Measurements from ENCODE around the gene ZNF19.
"Not testable (repeated sequence)": the region's sequence is repeated elsewhere in the genome, so short reads cannot be mapped to it uniquely, and the experiment has no call there.

The ZNF19 gene

GRCh38 chr16:71514476-71514875 is 25.4 kb upstream of the ZNF19 start:
- Histone ChIP-seq H3K9ac (ENCODE audit: low read depth in 1 of 2, low read length in 2 of 2) (no peak overlapping the region), H3K4me3 (ENCODE audit: low read length in 2 of 2) (no peak overlapping the region), H3K27ac (ENCODE audit: low read depth in 2 of 2, low read length in 2 of 2) (no peak overlapping the region), H3K36me3 (ENCODE audit: control insufficient read depth in 2 of 2, insufficient read depth in 2 of 2, low read length in 2 of 2) (no peaks in the 10 kb centered on the region), H3K4me1 (ENCODE audit: control insufficient read depth in 2 of 2, insufficient read depth in 2 of 2, low read length in 2 of 2) (peaks cover 3 to 4% of the 10 kb centered on the region in 2 donors), H3K9me3 (ENCODE audit: control insufficient read depth in 2 of 2, low read length in 2 of 2) (no peaks in the 10 kb centered on the region), H3K27me3 (ENCODE audit: control insufficient read depth in 2 of 2, insufficient read depth in 2 of 2, low read length in 2 of 2) (no peaks in the 10 kb centered on the region)

GRCh38 chr16:71513302-71513701 is 24.2 kb upstream of the ZNF19 start:
- no peaks in the 10 kb centered on the region for H3K9me3 ChIP-seq (ENCODE audit: control insufficient read depth in 2 of 2, low read length in 2 of 2)
- no peaks in the 10 kb centered on the region for H3K36me3 ChIP-seq (ENCODE audit: control insufficient read depth in 2 of 2, insufficient read depth in 2 of 2, low read length in 2 of 2)
- no peak overlapping the region for H3K27ac ChIP-seq (ENCODE audit: low read depth in 2 of 2, low read length in 2 of 2)
- peaks cover 3 to 4% of the 10 kb centered on the region in 2 donors for H3K4me1 ChIP-seq (ENCODE audit: control insufficient read depth in 2 of 2, insufficient read depth in 2 of 2, low read length in 2 of 2)
- no peaks in the 10 kb centered on the region for H3K27me3 ChIP-seq (ENCODE audit: control insufficient read depth in 2 of 2, insufficient read depth in 2 of 2, low read length in 2 of 2)
- no peak overlapping the region for H3K9ac ChIP-seq (ENCODE audit: low read depth in 1 of 2, low read length in 2 of 2)
- H3K4me3 ChIP-seq (ENCODE audit: low read length in 2 of 2), result no peak overlapping the region

GRCh38 chr16:71507061-71507460 is 17.9 kb upstream of the ZNF19 start:
- H3K4me1 ChIP-seq (ENCODE audit: control insufficient read depth in 2 of 2, insufficient read depth in 2 of 2, low read length in 2 of 2), result no peaks in the 10 kb centered on the region
- H3K36me3 ChIP-seq (ENCODE audit: control insufficient read depth in 2 of 2, insufficient read depth in 2 of 2, low read length in 2 of 2), result no peaks in the 10 kb centered on the region
- no peak overlapping the region for H3K4me3 ChIP-seq (ENCODE audit: low read length in 2 of 2)
- H3K27me3 ChIP-seq (ENCODE audit: control insufficient read depth in 2 of 2, insufficient read depth in 2 of 2, low read length in 2 of 2), result no peaks in the 10 kb centered on the region
- H3K9me3 ChIP-seq (ENCODE audit: control insufficient read depth in 2 of 2, low read length in 2 of 2), result no peaks in the 10 kb centered on the region
- no peak overlapping the region for H3K9ac ChIP-seq (ENCODE audit: low read depth in 1 of 2, low read length in 2 of 2)
- H3K27ac ChIP-seq (ENCODE audit: low read depth in 2 of 2, low read length in 2 of 2), result no peak overlapping the region

GRCh38 chr16:71504901-71505300 is 15.8 kb upstream of the ZNF19 start:
- Histone ChIP-seq H3K4me1 (ENCODE audit: control insufficient read depth in 2 of 2, insufficient read depth in 2 of 2, low read length in 2 of 2) (no peaks in the 10 kb centered on the region), H3K9ac (ENCODE audit: low read depth in 1 of 2, low read length in 2 of 2) (no peak overlapping the region), H3K9me3 (ENCODE audit: control insufficient read depth in 2 of 2, low read length in 2 of 2) (no peaks in the 10 kb centered on the region), H3K36me3 (ENCODE audit: control insufficient read depth in 2 of 2, insufficient read depth in 2 of 2, low read length in 2 of 2) (no peaks in the 10 kb centered on the region), H3K4me3 (ENCODE audit: low read length in 2 of 2) (no peak overlapping the region), H3K27me3 (ENCODE audit: control insufficient read depth in 2 of 2, insufficient read depth in 2 of 2, low read length in 2 of 2) (no peaks in the 10 kb centered on the region), H3K27ac (ENCODE audit: low read depth in 2 of 2, low read length in 2 of 2) (no peak overlapping the region)

GRCh38 chr16:71504051-71504450 is 14.9 kb upstream of the ZNF19 start:
- not testable (repeated sequence) for H3K4me3 ChIP-seq (ENCODE audit: low read length in 2 of 2); H3K9ac ChIP-seq (ENCODE audit: low read depth in 1 of 2, low read length in 2 of 2); H3K4me1 ChIP-seq (ENCODE audit: control insufficient read depth in 2 of 2, insufficient read depth in 2 of 2, low read length in 2 of 2); H3K27me3 ChIP-seq (ENCODE audit: control insufficient read depth in 2 of 2, insufficient read depth in 2 of 2, low read length in 2 of 2); H3K36me3 ChIP-seq (ENCODE audit: control insufficient read depth in 2 of 2, insufficient read depth in 2 of 2, low read length in 2 of 2); H3K9me3 ChIP-seq (ENCODE audit: control insufficient read depth in 2 of 2, low read length in 2 of 2); H3K27ac ChIP-seq (ENCODE audit: low read depth in 2 of 2, low read length in 2 of 2)

DNA sequence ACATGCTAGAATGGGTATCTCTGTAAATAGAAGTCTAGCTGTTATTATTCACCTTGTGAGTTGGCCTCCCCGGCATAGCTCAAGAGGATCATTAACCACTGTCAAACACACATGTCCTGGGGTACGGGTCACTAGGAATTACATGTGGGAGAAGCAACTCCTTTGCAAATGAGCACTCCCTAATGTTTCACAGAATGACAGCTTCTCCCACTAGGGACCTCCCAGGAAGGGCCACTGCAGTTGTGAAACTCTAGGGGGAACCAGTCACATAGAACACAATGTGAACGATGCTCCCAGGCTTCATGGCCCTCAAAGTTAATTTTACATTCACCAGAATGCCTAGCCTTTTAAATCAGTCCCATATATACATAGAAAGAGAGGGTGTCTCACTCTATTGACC is 12.4 kb upstream of the ZNF19 start:
- H3K9ac ChIP-seq (ENCODE audit: low read depth in 1 of 2, low read length in 2 of 2), result no peak overlapping the region
- no peaks in the 10 kb centered on the region for H3K9me3 ChIP-seq (ENCODE audit: control insufficient read depth in 2 of 2, low read length in 2 of 2)
- no peaks in the 10 kb centered on the region for H3K36me3 ChIP-seq (ENCODE audit: control insufficient read depth in 2 of 2, insufficient read depth in 2 of 2, low read length in 2 of 2)
- H3K27ac ChIP-seq (ENCODE audit: low read depth in 2 of 2, low read length in 2 of 2), result no peak overlapping the region
- no peaks in the 10 kb centered on the region for H3K27me3 ChIP-seq (ENCODE audit: control insufficient read depth in 2 of 2, insufficient read depth in 2 of 2, low read length in 2 of 2)
- H3K4me3 ChIP-seq (ENCODE audit: low read length in 2 of 2), result no peak overlapping the region
- no peaks in the 10 kb centered on the region for H3K4me1 ChIP-seq (ENCODE audit: control insufficient read depth in 2 of 2, insufficient read depth in 2 of 2, low read length in 2 of 2)

DNA sequence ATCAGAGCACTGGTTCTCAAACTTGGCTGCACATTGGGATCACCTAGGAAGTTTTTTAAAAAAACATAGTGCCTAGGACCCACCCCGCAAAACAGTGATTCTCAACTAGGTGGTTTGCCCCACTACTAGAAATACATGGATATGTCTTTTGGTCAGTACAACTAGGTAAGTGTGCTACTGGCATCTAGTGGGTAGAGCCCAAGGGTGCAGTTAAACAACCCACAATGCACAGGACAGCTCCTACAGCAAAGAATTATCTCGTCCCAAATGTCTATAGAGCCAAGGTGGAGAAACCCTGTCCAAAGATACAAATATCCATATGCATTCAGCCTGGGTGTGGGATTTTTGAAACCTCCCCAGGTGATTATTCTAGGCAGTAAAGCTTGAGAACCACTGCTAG is 11.8 kb upstream of the ZNF19 start:
- Histone ChIP-seq H3K9ac (ENCODE audit: low read depth in 1 of 2, low read length in 2 of 2) (no peak overlapping the region), H3K9me3 (ENCODE audit: control insufficient read depth in 2 of 2, low read length in 2 of 2) (no peaks in the 10 kb centered on the region), H3K4me3 (ENCODE audit: low read length in 2 of 2) (no peak overlapping the region), H3K36me3 (ENCODE audit: control insufficient read depth in 2 of 2, insufficient read depth in 2 of 2, low read length in 2 of 2) (no peaks in the 10 kb centered on the region), H3K27me3 (ENCODE audit: control insufficient read depth in 2 of 2, insufficient read depth in 2 of 2, low read length in 2 of 2) (no peaks in the 10 kb centered on the region), H3K4me1 (ENCODE audit: control insufficient read depth in 2 of 2, insufficient read depth in 2 of 2, low read length in 2 of 2) (no peaks in the 10 kb centered on the region), H3K27ac (ENCODE audit: low read depth in 2 of 2, low read length in 2 of 2) (no peak overlapping the region)

- no peak overlapping the region for H3K9ac ChIP-seq (ENCODE audit: low read depth in 1 of 2, low read length in 2 of 2)
- no peaks in the 10 kb centered on the region for H3K36me3 ChIP-seq (ENCODE audit: control insufficient read depth in 2 of 2, insufficient read depth in 2 of 2, low read length in 2 of 2)
- H3K27me3 ChIP-seq (ENCODE audit: control insufficient read depth in 2 of 2, insufficient read depth in 2 of 2, low read length in 2 of 2), result no peaks in the 10 kb centered on the region
- H3K9me3 ChIP-seq (ENCODE audit: control insufficient read depth in 2 of 2, low read length in 2 of 2), result no peaks in the 10 kb centered on the region
- H3K27ac ChIP-seq (ENCODE audit: low read depth in 2 of 2, low read length in 2 of 2), result no peak overlapping the region
- no peak overlapping the region for H3K4me3 ChIP-seq (ENCODE audit: low read length in 2 of 2)
- no peaks in the 10 kb centered on the region for H3K4me1 ChIP-seq (ENCODE audit: control insufficient read depth in 2 of 2, insufficient read depth in 2 of 2, low read length in 2 of 2)
Measured at GRCh38 chr16:71499775-71500364, 10.7 kb upstream of the ZNF19 start.

GRCh38 chr16:71498031-71498430 is 8.9 kb upstream of the ZNF19 start:
- Histone ChIP-seq H3K9ac (ENCODE audit: low read depth in 1 of 2, low read length in 2 of 2) (no peak overlapping the region), H3K27me3 (ENCODE audit: control insufficient read depth in 2 of 2, insufficient read depth in 2 of 2, low read length in 2 of 2) (no peaks in the 10 kb centered on the region), H3K27ac (ENCODE audit: low read depth in 2 of 2, low read length in 2 of 2) (no peak overlapping the region), H3K4me3 (ENCODE audit: low read length in 2 of 2) (no peak overlapping the region), H3K9me3 (ENCODE audit: control insufficient read depth in 2 of 2, low read length in 2 of 2) (no peaks in the 10 kb centered on the region), H3K4me1 (ENCODE audit: control insufficient read depth in 2 of 2, insufficient read depth in 2 of 2, low read length in 2 of 2) (no peaks in the 10 kb centered on the region), H3K36me3 (ENCODE audit: control insufficient read depth in 2 of 2, insufficient read depth in 2 of 2, low read length in 2 of 2) (no peaks in the 10 kb centered on the region)

- Histone ChIP-seq H3K9me3 (ENCODE audit: control insufficient read depth in 2 of 2, low read length in 2 of 2) (no peaks in the 10 kb centered on the region), H3K27ac (ENCODE audit: low read depth in 2 of 2, low read length in 2 of 2) (no peak overlapping the region), H3K9ac (ENCODE audit: low read depth in 1 of 2, low read length in 2 of 2) (no peak overlapping the region), H3K4me3 (ENCODE audit: low read length in 2 of 2) (no peak overlapping the region), H3K4me1 (ENCODE audit: control insufficient read depth in 2 of 2, insufficient read depth in 2 of 2, low read length in 2 of 2) (no peaks in the 10 kb centered on the region), H3K27me3 (ENCODE audit: control insufficient read depth in 2 of 2, insufficient read depth in 2 of 2, low read length in 2 of 2) (no peaks in the 10 kb centered on the region), H3K36me3 (ENCODE audit: control insufficient read depth in 2 of 2, insufficient read depth in 2 of 2, low read length in 2 of 2) (no peaks in the 10 kb centered on the region)
Measured at GRCh38 chr16:71493213-71493612, 4.1 kb upstream of the ZNF19 start.

DNA sequence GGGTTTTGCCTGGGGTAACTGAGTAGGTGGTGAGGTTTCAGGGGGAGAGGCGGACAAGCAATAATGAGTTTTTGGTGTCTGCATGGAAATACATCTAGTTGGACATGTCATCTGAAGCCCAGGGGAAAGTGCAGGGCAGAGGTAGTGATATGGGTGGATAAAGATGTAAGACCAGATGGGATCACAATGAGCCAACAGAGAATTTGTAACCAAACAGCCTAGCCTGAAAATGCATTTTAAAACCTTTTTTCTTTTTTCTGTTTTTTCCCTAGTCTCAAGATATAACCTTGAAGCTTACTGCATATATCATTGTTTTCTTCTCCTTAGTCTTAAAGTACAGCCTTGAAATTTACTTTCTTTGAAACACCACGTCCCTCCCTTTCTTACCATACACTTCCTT is 3.7 kb upstream of the ZNF19 start:
- no peaks in the 10 kb centered on the region for H3K9me3 ChIP-seq (ENCODE audit: control insufficient read depth in 2 of 2, low read length in 2 of 2)
- no peaks in the 10 kb centered on the region for H3K36me3 ChIP-seq (ENCODE audit: control insufficient read depth in 2 of 2, insufficient read depth in 2 of 2, low read length in 2 of 2)
- no peak overlapping the region for H3K9ac ChIP-seq (ENCODE audit: low read depth in 1 of 2, low read length in 2 of 2)
- H3K4me1 ChIP-seq (ENCODE audit: control insufficient read depth in 2 of 2, insufficient read depth in 2 of 2, low read length in 2 of 2), result no peaks in the 10 kb centered on the region
- H3K4me3 ChIP-seq (ENCODE audit: low read length in 2 of 2), result no peak overlapping the region
- no peak overlapping the region for H3K27ac ChIP-seq (ENCODE audit: low read depth in 2 of 2, low read length in 2 of 2)
- H3K27me3 ChIP-seq (ENCODE audit: control insufficient read depth in 2 of 2, insufficient read depth in 2 of 2, low read length in 2 of 2), result no peaks in the 10 kb centered on the region
